ENCODE results near the gene RBM11.

The RBM11 gene

DNA sequence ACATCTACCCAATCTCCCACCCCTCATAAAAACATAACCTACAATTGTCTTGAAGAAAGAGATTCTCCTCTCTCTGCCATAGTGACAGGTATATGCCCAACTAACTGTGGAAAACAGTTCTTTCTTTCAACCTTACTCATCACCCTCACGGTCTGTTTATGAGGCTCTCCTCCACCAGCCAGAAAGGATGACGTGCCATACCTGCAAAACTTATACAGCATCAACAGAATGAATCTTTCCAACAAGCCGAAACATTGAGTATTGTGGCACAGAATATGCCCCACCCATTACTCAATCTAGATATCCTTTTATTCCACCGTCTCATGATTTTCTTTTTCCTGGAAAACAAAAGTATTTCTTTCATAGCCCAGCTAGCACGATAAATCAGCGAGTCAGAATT, 55.7 kb downstream of the RBM11 start:
- no peak for DNase-seq

DNA sequence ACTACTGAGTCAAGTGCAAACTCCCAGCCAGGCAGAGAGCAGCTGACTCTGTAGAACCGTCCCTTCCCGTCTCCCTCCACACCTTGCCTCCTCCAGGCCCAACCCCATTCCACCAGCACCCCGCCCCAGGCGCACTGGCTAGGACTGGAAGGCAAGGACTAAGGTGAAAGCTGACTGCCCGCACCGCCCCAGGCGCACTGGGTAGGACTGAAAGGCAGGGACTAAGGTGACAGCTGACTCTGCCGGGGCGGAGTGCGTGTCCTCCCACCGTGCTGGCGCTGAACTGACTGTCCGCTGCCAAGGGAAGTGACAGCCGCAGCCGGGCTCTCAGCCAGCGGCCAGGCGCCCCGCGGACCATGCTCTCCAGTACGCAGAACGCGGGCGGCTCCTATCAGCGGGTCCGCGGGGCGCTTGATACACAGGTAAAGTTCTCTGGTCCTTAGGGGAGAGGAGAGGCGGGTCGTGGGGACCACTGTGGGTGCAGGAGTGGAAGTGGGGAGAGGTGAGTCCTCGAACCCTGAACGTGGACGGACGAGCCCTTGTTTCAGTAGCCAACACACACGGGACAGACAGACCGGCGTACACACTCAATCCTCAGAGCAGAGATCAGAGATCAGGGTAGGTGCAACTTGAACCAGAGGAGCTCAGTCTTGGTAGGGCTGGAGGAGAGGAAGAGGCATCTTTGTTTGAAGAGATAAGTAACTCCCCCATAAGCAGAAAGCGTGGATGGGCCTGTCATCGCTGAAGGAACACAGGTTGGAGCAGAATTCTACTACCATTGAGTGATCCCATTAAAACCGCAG, 58.0 kb downstream of the RBM11 start:
- no peak for DNase-seq

DNA sequence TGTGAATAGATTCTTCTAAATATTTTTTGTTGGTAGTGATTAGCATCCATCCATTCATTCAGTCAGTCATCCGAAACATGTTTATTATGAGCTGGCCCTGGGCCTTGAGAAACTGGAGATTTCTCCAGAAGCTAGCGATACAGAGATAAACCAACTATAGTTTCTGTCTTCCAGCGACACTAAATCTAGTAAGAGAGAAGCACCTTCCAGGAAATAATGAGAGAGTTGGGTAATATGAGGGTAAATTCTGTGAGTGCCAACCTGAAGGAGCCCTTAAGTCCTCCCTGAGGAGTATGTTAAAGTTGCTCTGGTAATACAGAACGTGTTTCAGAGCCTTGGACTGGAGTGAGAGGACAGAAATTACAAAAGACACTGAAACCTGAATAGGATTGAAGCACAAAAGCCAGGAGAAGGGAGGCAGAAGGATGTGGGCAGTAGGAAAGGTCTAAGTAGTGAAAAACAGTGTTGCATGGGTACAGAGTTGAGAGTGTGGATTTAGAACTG, 59.8 kb downstream of the RBM11 start:
- DNase-seq: no peak
